GM23338 (cell line): ENCODE data around the gene DNAL1. TPM values are rescaled to one million over a fixed set of nuclear protein-coding genes. Genes with fewer than 3 reads are reported as not detected.

ENCODE experiments used
- ATAC-seq: fragments of 200-7000 bp; cut with Tn5 transposase; 3 replicates; pipeline ENCODE4 v1.9.1; 2020
- DNase-seq: peaks from one replicate; pipeline ENCODE4 v3.0.0-alpha.2; 2015; ENCODE audit warnings: low spot score
- H2AFZ ChIP-seq: fragments of 200-600 bp; sonication (generic); 2 replicates; pipeline ENCODE4 v1.8.0; 2016; ENCODE audit warnings: antibody characterized with exemption, mild to moderate bottlenecking, moderate library complexity
- H3F3A ChIP-seq: fragments of 200-600 bp; sonication (generic); replicated peaks from 2 replicates; pipeline ENCODE4 v1.8.0; 2017; ENCODE audit warnings: antibody characterized with exemption, mixed run types, low read depth
- H3K27ac ChIP-seq: fragments of 200-600 bp; sonication (generic); 2 replicates; pipeline ENCODE4 v1.6.1; 2016; ENCODE audit warnings: low read depth
- H3K27me3 ChIP-seq: fragments of 200-600 bp; sonication (generic); 2 replicates; pipeline ENCODE4 v1.8.0; 2016; ENCODE audit warnings: mild to moderate bottlenecking, mixed run types, moderate library complexity; ENCODE audit not compliant: insufficient read depth
- H3K36me3 ChIP-seq: fragments of 200-600 bp; sonication (generic); 2 replicates; pipeline ENCODE4 v1.8.0; 2016; ENCODE audit warnings: mild to moderate bottlenecking; ENCODE audit not compliant: insufficient read depth
- H3K4me1 ChIP-seq: fragments of 200-600 bp; sonication (generic); 2 replicates; pipeline ENCODE4 v1.8.0; 2016; ENCODE audit warnings: mild to moderate bottlenecking, moderate library complexity; ENCODE audit not compliant: insufficient read depth
- H3K4me2 ChIP-seq: fragments of 200-600 bp; sonication (generic); 2 replicates; pipeline ENCODE4 v1.7.1; 2017; ENCODE audit warnings: mixed run types
- H3K4me3 ChIP-seq: fragments of 200-600 bp; sonication (generic); 2 replicates; pipeline ENCODE4 v1.6.1; 2016; ENCODE audit warnings: mixed run types
- H3K79me2 ChIP-seq: fragments of 200-600 bp; sonication (generic); replicated peaks from 2 replicates; pipeline ENCODE4 v1.8.0; 2017; ENCODE audit warnings: mild to moderate bottlenecking; ENCODE audit not compliant: insufficient read depth
- H3K9me2 ChIP-seq: fragments of 200-600 bp; sonication (generic); 2 replicates; pipeline ENCODE4 v1.8.0; 2017; ENCODE audit not compliant: insufficient read depth
- H4K20me1 ChIP-seq: fragments of 200-600 bp; sonication (generic); replicated peaks from 2 replicates; pipeline ENCODE4 v1.8.0; 2017; ENCODE audit warnings: mild to moderate bottlenecking; ENCODE audit not compliant: insufficient read depth
- H3K27ac Mint-ChIP-seq: 2 replicates; pipeline ENCODE4 v1.8.0; 2020; ENCODE audit warnings: inconsistent platforms, mild to moderate bottlenecking, moderate library complexity, mixed read lengths
- H3K27me3 Mint-ChIP-seq: 3 replicates; pipeline ENCODE4 v1.8.0; 2022; ENCODE audit warnings: low read depth, mild to moderate bottlenecking, moderate library complexity, mixed read lengths, inconsistent platforms; ENCODE audit not compliant: insufficient read depth, poor library complexity
- H3K36me3 Mint-ChIP-seq: 3 replicates; pipeline ENCODE4 v1.8.0; 2021; ENCODE audit warnings: low read depth, mild to moderate bottlenecking, inconsistent platforms, moderate library complexity, mixed read lengths
- H3K4me1 Mint-ChIP-seq: 3 replicates; pipeline ENCODE4 v1.8.0; 2020; ENCODE audit warnings: mild to moderate bottlenecking, inconsistent platforms, mixed read lengths
- H3K4me3 Mint-ChIP-seq: 3 replicates; pipeline ENCODE4 v1.8.0; 2021; ENCODE audit warnings: moderate library complexity, mild to moderate bottlenecking, inconsistent platforms, mixed read lengths
- H3K9me3 Mint-ChIP-seq: 3 replicates; pipeline ENCODE4 v1.8.0; 2020; ENCODE audit warnings: moderate library complexity, mild to moderate bottlenecking, inconsistent platforms, mixed read lengths
- CREB1 ChIP-seq: fragments of 250-450 bp; sonication (Bioruptor Pico); IDR thresholded peaks from 2 replicates; pipeline ENCODE4 v1.5.0; 2020; ENCODE audit warnings: low read depth, mild to moderate bottlenecking, moderate library complexity
- CTCF ChIP-seq, 2 experiments: fragments of 200-600 bp in 1 of 2; sonication (generic) in 1 of 2; conservative IDR thresholded peaks; 2 replicates each; pipeline versions ENCODE4 v1.5.1 to v1.6.1; 2016 to 2017; ENCODE audit warnings: antibody characterized with exemption in 2 of 2, low read depth in 2 of 2, mild to moderate bottlenecking in 2 of 2, moderate library complexity in 1 of 2
- ETS1 ChIP-seq: IDR thresholded peaks from 2 replicates; pipeline ENCODE4 v1.6.1; 2016; ENCODE audit warnings: antibody characterized with exemption
- EZH2 ChIP-seq: fragments of 200-600 bp; sonication (generic); IDR thresholded peaks from one replicate; pipeline ENCODE4 v1.8.0; 2017; ENCODE audit warnings: antibody characterized with exemption, mild to moderate bottlenecking, low read depth; ENCODE audit not compliant: unreplicated experiment
- EZH2phosphoT487 ChIP-seq: fragments of 200-600 bp; sonication (generic); IDR thresholded peaks from one replicate; pipeline ENCODE4 v1.8.1; 2018; ENCODE audit warnings: antibody characterized with exemption; ENCODE audit not compliant: unreplicated experiment
- JUNB ChIP-seq: IDR thresholded peaks from one replicate; pipeline ENCODE4 v1.6.1; 2016; ENCODE audit warnings: antibody characterized with exemption; ENCODE audit not compliant: unreplicated experiment
- NANOG ChIP-seq: IDR thresholded peaks from 2 replicates; pipeline ENCODE4 v1.6.1; 2016; ENCODE audit warnings: antibody characterized with exemption, borderline replicate concordance
- POLR2AphosphoS5 ChIP-seq: IDR thresholded peaks from 2 replicates; pipeline ENCODE4 v1.6.1; 2016; ENCODE audit warnings: antibody characterized with exemption, low read depth
- REST ChIP-seq: IDR thresholded peaks from one replicate; pipeline ENCODE4 v1.6.1; 2018; ENCODE audit warnings: antibody characterized with exemption; ENCODE audit not compliant: unreplicated experiment
- STAT1 ChIP-seq: IDR thresholded peaks from one replicate; pipeline ENCODE4 v1.6.1; 2016; ENCODE audit warnings: antibody characterized with exemption; ENCODE audit not compliant: unreplicated experiment
- ZNF331 ChIP-seq: fragments of 250-450 bp; sonication (Bioruptor Pico); IDR thresholded peaks from 2 replicates; pipeline ENCODE4 v1.5.0; 2020; ENCODE audit warnings: low read depth, mild to moderate bottlenecking, moderate library complexity
- polyA plus RNA-seq: library from polyadenylated mRNA; unstranded; fragments of >200 nt; fragmentation: Nextera tagmentation; extraction: Ambion mirVana; gene quantifications from 2 replicates; pipeline ENCODE4 v1.2.1, GENCODE V29; 2016
- total RNA-seq: library from RNA; depleted of rRNA; stranded (reverse); fragments of >200 nt; shearing (Covaris generic); gene quantifications from 2 replicates; pipeline ENCODE4 v1.2.3, GENCODE V29; 2014

DNAL1 gene
- total and polyA plus RNA-seq, 2 experiments from 2014 or later: 7.6 to 29.3 TPM

- TF ChIP-seq ETS1 (no peak), REST (no peak), CTCF (conservative IDR thresholded peaks at IDR 0.05; ENCODE audit: low read depth in 2 of 2) (no peak), ZNF331 (CRISPR knock-in tag) (no peak), JUNB (no peak), EZH2 (no peak), EZH2phosphoT487 (no peak), NANOG (no peak)
These were observed 45.3 kb upstream of the DNAL1 start (continued) for GRCh38 chr14:73599499-73599898.

- H3K27me3 ChIP-seq: no peaks in the 10 kb centered on the region
- no peak overlapping the region for H3K4me3 Mint-ChIP-seq
- TF ChIP-seq CREB1 (CRISPR knock-in tag): no peak
- no peak for TF ChIP-seq NANOG
- no peak for TF ChIP-seq REST
- no peak for TF ChIP-seq ZNF331 (CRISPR knock-in tag)
- TF ChIP-seq POLR2AphosphoS5: no peak
- no peak for TF ChIP-seq EZH2
- TF ChIP-seq JUNB: no peak
- no peak for TF ChIP-seq STAT1
These were observed 41.8 kb upstream of the DNAL1 start for GRCh38 chr14:73602994-73603393.

More at GRCh38 chr14:73602994-73603393, 41.8 kb upstream of the DNAL1 start:
- H3K36me3 ChIP-seq: no peaks in the 10 kb centered on the region
- Mint-ChIP-seq H3K27ac (no peak overlapping the region), H3K9me3 (peaks cover 29% of the 10 kb centered on the region), H3K4me1 (no peaks in the 10 kb centered on the region), H3K27me3 (no peaks in the 10 kb centered on the region), H3K36me3 (peaks cover 19% of the 10 kb centered on the region; the same call in 2 of the 3 replicates)
- no peaks in the 10 kb centered on the region for H3F3A ChIP-seq
- ATAC-seq (no peak), DNase-seq (no peak)
- H2AFZ ChIP-seq: no peak overlapping the region
- H3K4me3 ChIP-seq: no peak overlapping the region
- no peak overlapping the region for H3K27ac ChIP-seq
- no peaks in the 10 kb centered on the region for H3K79me2 ChIP-seq
- H3K4me1 ChIP-seq: no peaks in the 10 kb centered on the region
- H3K9me2 ChIP-seq: 0 out of 2 replicates have a peak, but pooled peaks cover 6% of the 10 kb centered on the region
- H3K4me2 ChIP-seq: no peak overlapping the region
- no peaks in the 10 kb centered on the region for H4K20me1 ChIP-seq
